Non-pigmented ciliary epithelial cell (primary cell): Measurements from ENCODE around the gene TMEM209.
"Not testable (repeated sequence)": the region's sequence is repeated elsewhere in the genome, so short reads cannot be mapped to it uniquely, and the experiment has no call there.

Experiments used
- DNase-seq: peaks from one replicate; pipeline ENCODE4 v3.0.0-alpha.2; 2010; ENCODE audit warnings: low read depth

The TMEM209 gene

DNA sequence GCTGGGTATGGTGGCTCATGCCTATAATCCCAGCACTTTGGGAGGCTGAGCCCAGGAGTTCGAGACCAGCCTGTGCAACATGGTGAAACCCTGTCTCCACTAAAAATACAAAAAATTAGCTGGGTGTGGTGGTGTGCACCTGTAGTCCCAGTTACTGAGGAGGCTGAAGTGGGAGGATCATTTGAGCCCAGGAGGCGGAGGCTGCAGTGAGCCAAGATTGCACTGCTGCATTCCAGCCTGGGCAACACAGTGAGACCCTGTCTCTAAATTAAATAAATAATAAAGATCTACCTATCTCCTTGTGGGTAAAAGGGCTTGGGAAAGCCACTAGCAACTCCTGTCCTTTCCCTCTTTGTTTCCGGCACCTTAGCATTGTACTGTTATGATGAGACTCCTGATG is 78.4 kb downstream of the TMEM209 start:
- DNase-seq: not testable (repeated sequence)

DNA sequence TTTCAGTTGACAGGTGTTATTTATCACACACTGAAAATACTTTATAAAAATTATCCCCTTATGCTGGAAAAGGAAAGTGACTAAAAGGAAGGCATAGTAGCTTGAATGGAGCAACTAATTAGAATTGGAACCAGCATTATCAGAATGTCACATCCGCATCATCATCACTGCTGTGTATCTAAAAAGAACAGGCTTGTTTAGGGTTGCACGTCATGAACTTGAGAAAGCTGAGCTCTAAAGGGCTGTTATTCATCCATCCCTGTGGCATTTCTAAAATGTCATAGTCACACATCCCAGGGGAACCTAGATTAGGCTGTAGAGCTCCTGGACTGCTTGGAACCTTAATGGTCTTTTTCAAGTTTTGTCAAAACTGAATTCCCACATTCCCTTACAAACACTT is 80.5 kb downstream of the TMEM209 start:
- DNase-seq: no peak

DNA sequence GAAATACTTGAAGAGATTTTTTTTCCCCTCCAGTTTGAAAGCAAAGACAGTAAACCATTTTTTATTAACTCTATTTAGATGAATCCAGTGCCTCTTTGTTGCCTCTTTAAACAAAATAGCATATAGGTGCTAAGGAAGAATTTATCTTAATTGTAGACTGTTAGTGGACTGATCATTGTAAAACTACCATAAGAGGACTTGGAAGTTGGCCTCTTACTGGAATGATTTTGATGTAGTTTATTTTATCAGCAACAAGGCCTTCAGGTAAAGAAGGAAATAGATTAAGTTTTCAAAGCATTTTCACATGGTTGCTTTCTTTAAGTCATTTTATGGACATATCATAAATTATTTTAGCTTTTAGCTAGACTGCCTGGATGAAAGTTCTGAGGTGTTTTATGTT is 81.7 kb downstream of the TMEM209 start:
- DNase-seq: no peak

DNA sequence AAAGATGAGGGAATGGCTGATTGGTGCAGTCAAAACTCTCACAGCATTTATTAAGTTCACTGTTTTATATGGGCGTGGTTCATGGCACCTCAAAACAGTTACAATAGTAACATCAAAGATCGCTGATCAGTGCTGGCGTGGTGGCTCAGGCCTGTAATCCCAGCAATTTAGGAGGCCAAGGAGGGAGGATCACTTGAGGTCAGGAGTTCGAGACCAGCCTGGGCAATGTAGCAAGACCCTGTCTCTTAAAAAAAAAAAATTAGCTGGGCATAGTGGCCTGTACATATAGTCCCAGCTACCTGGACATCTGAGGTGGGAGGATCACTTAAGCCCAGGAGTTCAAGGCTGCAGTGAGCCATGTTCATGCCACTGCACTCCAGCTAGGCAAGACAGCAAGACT is 86.4 kb downstream of the TMEM209 start:
- DNase-seq: no peak

DNA sequence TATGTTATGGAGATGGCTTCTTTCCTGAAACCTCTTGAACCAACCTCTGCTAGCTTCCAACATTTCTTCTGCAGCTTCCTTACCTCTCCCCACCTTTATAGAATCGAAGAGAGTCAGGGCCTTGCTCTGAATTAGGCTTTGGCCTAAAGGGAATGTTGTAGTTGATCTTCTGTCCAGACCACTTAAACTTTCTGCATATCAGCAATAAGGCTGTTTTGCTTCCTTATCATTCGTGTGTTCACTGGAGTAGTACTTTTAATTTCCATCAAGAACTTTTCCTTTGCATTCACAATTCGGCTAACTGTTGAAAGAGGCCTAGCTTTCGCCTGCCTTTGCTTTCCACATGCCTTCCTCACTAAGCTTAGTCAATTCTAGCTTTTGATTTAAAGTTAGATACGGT is 86.9 kb downstream of the TMEM209 start:
- no peak for DNase-seq

DNA sequence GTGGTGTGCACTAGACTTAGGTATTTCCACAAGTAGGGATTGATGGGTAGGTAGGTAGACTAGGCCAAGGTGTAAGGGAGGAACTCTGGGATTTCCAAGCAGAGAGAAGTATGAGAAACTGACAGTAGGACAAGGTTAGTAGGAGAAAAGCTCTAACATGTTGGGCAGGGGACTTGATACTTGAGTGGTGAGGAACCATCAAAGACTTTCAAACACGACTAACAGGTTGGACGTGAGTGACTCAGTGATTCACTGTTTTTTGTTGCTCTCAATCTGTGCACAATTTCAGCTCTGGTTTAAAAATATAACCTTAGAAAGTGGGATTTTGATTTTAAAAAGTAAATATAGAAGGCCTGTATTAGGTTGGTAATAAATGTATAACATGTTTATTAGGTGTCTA is 90.4 kb downstream of the TMEM209 start:
- DNase-seq: no peak
